GM12878 (cell line): ENCODE results near the gene ZNF212. TPM values are rescaled to one million over a fixed set of nuclear protein-coding genes. Genes with fewer than 3 reads are reported as not detected.

Experiments
- CREM ChIP-seq: IDR thresholded peaks from 2 replicates; pipeline ENCODE4 v1.6.1; 2014; ENCODE audit warnings: antibody characterized with exemption, low read depth
- DPF2 ChIP-seq: fragments of 450-650 bp; IDR thresholded peaks from 2 replicates; pipeline ENCODE4 v1.6.1; 2017; ENCODE audit warnings: mild to moderate bottlenecking
- ESRRA ChIP-seq: IDR thresholded peaks from 2 replicates; pipeline ENCODE4 v1.6.1; 2012; ENCODE audit warnings: mild to moderate bottlenecking, low read length, improper control_type of control experiment
- FOS ChIP-seq: IDR thresholded peaks from 3 replicates; pipeline ENCODE4 v1.6.1; 2011; ENCODE audit warnings: borderline replicate concordance; ENCODE audit not compliant: insufficient read length; ENCODE audit errors: extremely low read depth
- IKZF2 ChIP-seq, 2 experiments: fragments of 450-650 bp; IDR thresholded peaks; 2 replicates each; pipeline ENCODE4 v1.6.1; 2017; ENCODE audit warnings: mild to moderate bottlenecking in 2 of 2, moderate library complexity in 2 of 2
- JUNB ChIP-seq: IDR thresholded peaks from 2 replicates; pipeline ENCODE4 v1.6.1; 2016; ENCODE audit warnings: antibody characterized with exemption, mild to moderate bottlenecking
- MLLT1 ChIP-seq: fragments of 450-650 bp; IDR thresholded peaks from 2 replicates; pipeline ENCODE4 v1.6.1; 2016; ENCODE audit warnings: mild to moderate bottlenecking
- NFIC ChIP-seq: IDR thresholded peaks from 2 replicates; pipeline ENCODE4 v1.6.1; 2012; ENCODE audit warnings: low read depth, mild to moderate bottlenecking, inconsistent platforms, low read length, moderate library complexity
- NFXL1 ChIP-seq: fragments of 450-650 bp; IDR thresholded peaks from 2 replicates; pipeline ENCODE4 v1.6.1; 2017; ENCODE audit warnings: antibody characterized with exemption, mild to moderate bottlenecking, borderline replicate concordance
- PBX3 ChIP-seq: IDR thresholded peaks from 2 replicates; pipeline ENCODE4 v1.6.1; 2011; ENCODE audit warnings: mild to moderate bottlenecking, low read depth, low read length, moderate library complexity; ENCODE audit not compliant: insufficient replicate concordance
- POLR2AphosphoS2 ChIP-seq: IDR thresholded peaks from 2 replicates; pipeline ENCODE4 v1.6.1; 2011; ENCODE audit warnings: low read depth, mild to moderate bottlenecking, low read length, improper control_type of control experiment, moderate library complexity
- RCOR1 ChIP-seq: conservative IDR thresholded peaks from 2 replicates; pipeline ENCODE4 v1.6.1; 2012; ENCODE audit warnings: low read depth, low read length, improper control_type of control experiment
- SKIL ChIP-seq: fragments of 450-650 bp; IDR thresholded peaks from 2 replicates; pipeline ENCODE4 v1.6.1; 2017; ENCODE audit warnings: mild to moderate bottlenecking, low read depth, inconsistent platforms; ENCODE audit not compliant: poor library complexity, severe bottlenecking
- SREBF1 ChIP-seq: IDR thresholded peaks from 2 replicates; pipeline ENCODE4 v1.6.1; 2012; ENCODE audit warnings: mild to moderate bottlenecking, low read length
- TCF3 ChIP-seq: IDR thresholded peaks from 2 replicates; pipeline ENCODE4 v1.6.1; 2012; ENCODE audit warnings: low read depth, mild to moderate bottlenecking, low read length, borderline replicate concordance; ENCODE audit not compliant: insufficient read depth
- WRNIP1 ChIP-seq: IDR thresholded peaks from 2 replicates; pipeline ENCODE4 v1.6.1; 2011; ENCODE audit warnings: low read depth, low read length, improper control_type of control experiment, borderline replicate concordance
- YBX1 ChIP-seq: fragments of 450-650 bp; IDR thresholded peaks from 2 replicates; pipeline ENCODE4 v1.6.1; 2016; ENCODE audit warnings: antibody characterized with exemption
- YY1 ChIP-seq: IDR thresholded peaks from 2 replicates; pipeline ENCODE4 v1.6.1; 2011; ENCODE audit warnings: low read depth, mild to moderate bottlenecking, low read length
- ZBTB40 ChIP-seq: fragments of 450-650 bp; IDR thresholded peaks from 2 replicates; pipeline ENCODE4 v1.6.1; 2016; ENCODE audit warnings: mild to moderate bottlenecking, moderate library complexity, borderline replicate concordance
- ZNF217 ChIP-seq: fragments of 450-650 bp; IDR thresholded peaks from 2 replicates; pipeline ENCODE4 v1.6.1; 2017; ENCODE audit warnings: antibody characterized with exemption, mild to moderate bottlenecking
- ZSCAN29 ChIP-seq: fragments of 450-650 bp; IDR thresholded peaks from 2 replicates; pipeline ENCODE4 v1.6.1; 2017; ENCODE audit warnings: mild to moderate bottlenecking, moderate library complexity
- ZZZ3 ChIP-seq: IDR thresholded peaks from 2 replicates; pipeline ENCODE4 v1.6.1; 2011; ENCODE audit warnings: low read depth; ENCODE audit not compliant: control insufficient read depth, insufficient read length
- polyA plus RNA-seq, 11 experiments: library from polyadenylated mRNA; depleted of rRNA in 4 of 11; unstranded in 6 of 11; stranded (reverse) in 5 of 11; fragments of >200 nt; fragmentation: Nextera tagmentation in 4 of 11; fragmentation: Illumina TruSeq in 1 of 11; extraction: Ambion mirVana in 4 of 11; extraction: Trizol in 1 of 11; gene quantifications; 1 replicate in 1 of 11; 2 replicates in 10 of 11; pipeline versions ENCODE4 v1.2.1 to v1.2.3, GENCODE V29; 2011 to 2016; ENCODE audit warnings: inconsistent platforms in 2 of 11, missing spikeins in 2 of 11, low read depth in 1 of 11
- total RNA-seq, 4 experiments: library from RNA; depleted of rRNA in 3 of 4; stranded (reverse); fragments of >200 nt in 3 of 4; fragmentation: Illumina TruSeq in 1 of 4; extraction: Trizol in 1 of 4; gene quantifications; 2 replicates each; pipeline versions ENCODE4 v1.2.1 to v1.2.3, GENCODE V29; 2013 to 2021

ZNF212 gene
- total and polyA plus RNA-seq, 10 of the 15 experiments (the other 5 are each of a cell fraction or from before 2014, with no cell fraction given), result 1.2 to 11.6 (median 5.4) TPM

- TF ChIP-seq YY1, result peak; percentile 64; the same call in 1 of the 2 replicates
- no peak for TF ChIP-seq YBX1
- peak; percentile 41; the same call in 1 of the 2 replicates for TF ChIP-seq POLR2AphosphoS2
- no peak for TF ChIP-seq SREBF1
- peak; percentile 68 for TF ChIP-seq PBX3
- peak; percentile 55; the same call in 1 of the 2 replicates for TF ChIP-seq CREM
- TF ChIP-seq WRNIP1, result no peak
- no peak for TF ChIP-seq ZZZ3
- no peak for TF ChIP-seq NFXL1
- TF ChIP-seq ZNF217, result no peak
- TF ChIP-seq ZSCAN29, result no peak
- TF ChIP-seq DPF2, result peak; percentile 34; the same call in 1 of the 2 replicates
- no peak for TF ChIP-seq RCOR1
- 0 out of 2 replicates have a peak, but pooled peaks have one; percentile 42 for TF ChIP-seq MLLT1
- no peak for TF ChIP-seq JUNB
- no peak for TF ChIP-seq ESRRA
- peak; percentile 16 for TF ChIP-seq SKIL
- TF ChIP-seq IKZF2 (IDR thresholded peaks at IDR 0.05), result peak; percentile 23 to 69; a peak in 3 of 4 replicates
- peak; percentile 62; the same call in 1 of the 2 replicates for TF ChIP-seq TCF3
- no peak for TF ChIP-seq FOS
- no peak for TF ChIP-seq NFIC
- no peak; the same call in 1 of the 2 replicates for TF ChIP-seq ZBTB40
These were observed at the start of gene ZNF212 (continued) for GRCh38 chr7:149239345-149240143.
